ENCODE measurements around the gene UBAC1.

UBAC1 gene

GRCh38 chr9:135961277-135961715, at the start of gene UBAC1:
Gene UBAC1 (minus strand): TSS chr9:135961373. CDS start chr9:135961162, 211 bp downstream.
- DNase-seq = peak; percentile 99

GRCh38 chr9:136010615-136011361, 49.6 kb upstream of the UBAC1 start:
- DNase-seq = no peak

- DNase-seq = no peak
Observed at GRCh38 chr9:136010176-136010575, 49.0 kb upstream of the UBAC1 start.

GRCh38 chr9:136009516-136009915, 48.3 kb upstream of the UBAC1 start:
- DNase-seq = no peak

GRCh38 chr9:136008693-136008997, 47.5 kb upstream of the UBAC1 start:
- no peak for DNase-seq

- DNase-seq = no peak
Observed at GRCh38 chr9:136007934-136008692, 46.9 kb upstream of the UBAC1 start.

- DNase-seq = no peak
Observed at GRCh38 chr9:136007276-136007933, 46.2 kb upstream of the UBAC1 start.

- no peak for DNase-seq
Observed at GRCh38 chr9:136006169-136006568, 45.0 kb upstream of the UBAC1 start.

- DNase-seq = no peak
Observed at GRCh38 chr9:136004712-136005111, 43.5 kb upstream of the UBAC1 start.

- DNase-seq = no peak
Observed at GRCh38 chr9:136004219-136004618, 43.0 kb upstream of the UBAC1 start.

GRCh38 chr9:136003411-136004218, 42.4 kb upstream of the UBAC1 start:
- no peak for DNase-seq

GRCh38 chr9:136002881-136003280, 41.7 kb upstream of the UBAC1 start:
- no peak for DNase-seq

- DNase-seq = no peak
Observed at GRCh38 chr9:136002215-136002614, 41.0 kb upstream of the UBAC1 start.

- no peak for DNase-seq
Observed at GRCh38 chr9:136001231-136001630, 40.1 kb upstream of the UBAC1 start.

- no peak for DNase-seq
Observed at GRCh38 chr9:135998410-135999071, 37.4 kb upstream of the UBAC1 start.

GRCh38 chr9:135998016-135998380, 36.8 kb upstream of the UBAC1 start:
- DNase-seq = no peak

- no peak for DNase-seq
Observed at GRCh38 chr9:135997090-135998015, 36.2 kb upstream of the UBAC1 start.

GRCh38 chr9:135995816-135996215, 34.6 kb upstream of the UBAC1 start:
- no peak for DNase-seq

- DNase-seq = no peak
Observed at GRCh38 chr9:135994501-135995192, 33.5 kb upstream of the UBAC1 start.

GRCh38 chr9:135993765-135994500, 32.8 kb upstream of the UBAC1 start:
- no peak for DNase-seq

All from activated effector memory CD4-positive, alpha-beta T cell treated with anti-CD3 and anti-CD28 coated beads, Interleukin-2, amount 50 U/mL, for 16 hours (primary cell).